H1 (cell line): ENCODE data around the gene LCLAT1. TPM values are rescaled to one million over a fixed set of nuclear protein-coding genes. Genes with fewer than 3 reads are reported as not detected.

Experiments used
- GABPA ChIP-seq: IDR thresholded peaks from 2 replicates; pipeline ENCODE4 v1.6.1; 2011; ENCODE audit warnings: mild to moderate bottlenecking, low read length, moderate library complexity, borderline replicate concordance; ENCODE audit not compliant: insufficient read depth
- HDAC2 ChIP-seq, 2 experiments: fragments of 300-600 bp in 1 of 2; sonication (generic) in 1 of 2; IDR thresholded peaks; 2 replicates each; pipeline ENCODE4 v1.6.1; 2011 to 2012; ENCODE audit warnings: low read depth in 2 of 2, low read length in 2 of 2, mild to moderate bottlenecking in 2 of 2, moderate library complexity in 2 of 2, borderline replicate concordance in 1 of 2, inconsistent platforms in 1 of 2
- SIRT6 ChIP-seq: IDR thresholded peaks from one replicate; pipeline ENCODE4 v1.7.1; 2012; ENCODE audit warnings: low read length, inconsistent platforms
- SP4 ChIP-seq: IDR thresholded peaks from 2 replicates; pipeline ENCODE4 v1.6.1; 2012; ENCODE audit warnings: low read length, inconsistent platforms
- polyA plus RNA-seq, 7 experiments: library from polyadenylated mRNA; depleted of rRNA in 3 of 7; stranded (reverse) in 5 of 7; unstranded in 2 of 7; fragments of >200 nt in 5 of 7; fragments of 200-250 nt in 2 of 7; gene quantifications; 1 replicate in 5 of 7; 2 replicates in 1 of 7; 4 replicates in 1 of 7; pipeline versions ENCODE4 v1.2.1 to v1.2.3, GENCODE V29; 2011 to 2013; ENCODE audit warnings: missing spikeins in 2 of 7, mixed read lengths in 2 of 7
- total RNA-seq: library from RNA; stranded (reverse); fragmentation: NEBNext Ultra II Directional; extraction: Animal tissue kit (Norgen Biotek cat#: 25700); gene quantifications from 2 replicates; pipeline ENCODE4 v1.2.1, GENCODE V29; 2021

The LCLAT1 gene
- total and polyA plus RNA-seq, 2 of the 8 experiments (the other 6 are each of a cell fraction or from before 2014, with no cell fraction given): 7.6 to 22.0 TPM

DNA sequence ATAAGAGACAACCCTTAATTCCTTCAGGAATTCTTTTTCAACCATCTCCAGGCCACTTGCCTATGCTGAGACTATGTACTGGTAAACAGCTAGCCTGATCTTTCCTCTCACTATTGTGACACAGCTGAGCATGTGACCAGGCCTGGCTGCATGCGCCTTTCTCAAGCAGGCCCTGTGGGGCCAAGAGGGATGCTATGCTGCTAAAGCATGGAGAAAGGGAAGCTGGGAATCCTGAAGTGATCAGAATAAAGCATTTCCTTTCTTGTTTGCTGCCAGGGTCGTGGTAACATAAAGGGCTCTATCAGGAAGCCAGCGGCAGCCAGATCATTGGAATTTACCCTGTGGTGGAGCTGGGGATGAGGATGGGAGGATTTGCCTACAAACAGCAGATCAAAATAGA lies 29.8 kb upstream of the LCLAT1 start (continued):
- TF ChIP-seq HDAC2 (IDR thresholded peaks at IDR 0.05; ENCODE audit: borderline replicate concordance in 1 of 2, low read depth in 2 of 2, low read length in 2 of 2) (no peak), SP4 (no peak), GABPA (no peak), SIRT6 (no peak)
- TF ChIP-seq, all 59 proteins: peak for 4
